Fibroblast of skin of left quadriceps (primary cell): ENCODE measurements around the gene HDDC2.
"Not testable (repeated sequence)": the region's sequence is repeated elsewhere in the genome, so short reads cannot be mapped to it uniquely, and the experiment has no call there.

Experiments used
- DNase-seq, 2 experiments: peaks; one replicate each; pipeline ENCODE4 v3.0.0-alpha.2; 2013; ENCODE audit warnings: low read depth in 2 of 2

HDDC2 gene

GRCh38 chr6:125307150-125307838 lies 5.5 kb upstream of the HDDC2 start:
- DNase-seq: no peak

DNA sequence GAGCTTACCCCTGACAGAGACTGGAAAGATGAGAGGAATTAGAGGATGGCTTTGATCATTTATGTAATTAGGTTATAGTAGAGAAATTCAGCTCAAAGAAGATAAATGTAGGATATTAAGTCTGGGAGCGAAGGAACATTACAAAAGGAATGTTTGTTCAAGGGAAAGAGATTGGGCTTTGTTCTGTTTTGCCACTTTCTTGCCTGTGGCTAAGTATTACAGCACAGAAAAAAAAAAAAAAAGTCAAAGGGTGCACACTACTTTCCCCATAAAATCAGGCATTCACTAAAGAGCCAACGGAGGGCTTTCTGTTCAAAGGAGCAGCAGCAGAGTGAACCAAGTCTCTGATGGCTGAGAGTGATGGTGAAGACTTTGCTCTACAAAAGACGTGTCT lies 5.0 kb upstream of the HDDC2 start:
- no peak for DNase-seq

- DNase-seq: no peak
These were observed 3.3 kb upstream of the HDDC2 start for GRCh38 chr6:125304970-125305660.

DNA sequence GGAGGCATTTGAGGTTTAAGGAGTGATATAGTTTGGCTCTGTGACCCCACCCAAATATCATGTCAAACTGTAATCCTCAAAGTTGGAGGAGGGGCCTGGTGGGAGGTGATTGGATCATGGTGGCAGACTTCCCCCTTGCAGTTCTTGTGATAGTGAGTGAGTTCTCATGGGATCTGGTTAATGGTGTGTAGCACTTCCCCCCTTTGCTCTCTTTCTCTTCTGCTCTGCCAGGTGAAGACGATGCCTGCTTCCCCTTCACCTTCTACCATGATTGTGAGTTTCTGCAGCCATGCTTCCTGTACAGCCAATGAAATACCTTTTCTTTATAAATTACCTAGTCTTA lies 1.7 kb upstream of the HDDC2 start:
- no peak for DNase-seq

- peak in 1 of 2 experiments; percentile 14 for DNase-seq
These were observed 1.2 kb upstream of the HDDC2 start for GRCh38 chr6:125302840-125303511.

DNA sequence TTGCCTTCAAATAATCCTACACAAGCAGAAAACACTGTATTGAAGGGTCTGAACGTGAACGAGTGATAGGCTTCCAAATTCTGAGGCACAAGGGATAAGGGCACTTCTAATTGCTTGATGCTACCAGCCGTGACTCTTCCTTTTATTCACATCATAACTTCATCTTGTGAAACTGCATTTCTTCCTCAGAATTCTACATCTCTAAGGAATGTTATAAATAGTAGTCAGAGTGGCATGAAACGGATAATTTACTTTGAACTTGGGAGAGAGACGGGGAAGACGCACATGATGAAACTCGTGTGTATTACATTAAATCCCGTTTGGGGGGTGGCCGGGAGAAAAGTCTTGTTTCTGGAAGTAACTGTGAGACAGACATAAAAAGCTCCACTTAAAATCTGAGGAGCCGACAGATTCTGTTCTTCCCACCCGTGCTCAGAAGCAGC lies 754 bp downstream of the HDDC2 start:
- peak in 1 of 2 experiments; percentile 14 for DNase-seq

DNA sequence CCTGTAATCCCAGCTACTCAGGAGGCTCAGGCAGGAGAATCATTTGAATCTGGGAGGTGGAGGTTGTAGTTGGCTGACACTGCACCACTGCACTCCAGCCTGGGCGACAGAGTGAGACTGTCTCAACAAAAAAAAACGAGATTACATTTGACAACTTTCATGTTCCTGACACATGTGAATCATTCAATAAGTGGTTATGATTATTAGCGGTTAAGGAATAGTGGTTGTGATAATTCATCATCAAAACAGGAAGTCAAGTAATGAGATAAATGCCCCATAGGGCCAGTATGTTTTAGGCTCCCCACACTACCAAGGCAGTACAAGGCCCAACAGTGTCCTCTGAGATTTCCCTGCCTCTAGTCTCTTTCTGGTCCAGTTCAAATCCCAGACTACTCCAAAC lies 2.5 kb downstream of the HDDC2 start:
- no peak for DNase-seq

- no peak for DNase-seq
These were observed 5.3 kb downstream of the HDDC2 start for GRCh38 chr6:125296471-125296870.

- no peak for DNase-seq
These were observed 6.8 kb downstream of the HDDC2 start for GRCh38 chr6:125294925-125295324.

DNA sequence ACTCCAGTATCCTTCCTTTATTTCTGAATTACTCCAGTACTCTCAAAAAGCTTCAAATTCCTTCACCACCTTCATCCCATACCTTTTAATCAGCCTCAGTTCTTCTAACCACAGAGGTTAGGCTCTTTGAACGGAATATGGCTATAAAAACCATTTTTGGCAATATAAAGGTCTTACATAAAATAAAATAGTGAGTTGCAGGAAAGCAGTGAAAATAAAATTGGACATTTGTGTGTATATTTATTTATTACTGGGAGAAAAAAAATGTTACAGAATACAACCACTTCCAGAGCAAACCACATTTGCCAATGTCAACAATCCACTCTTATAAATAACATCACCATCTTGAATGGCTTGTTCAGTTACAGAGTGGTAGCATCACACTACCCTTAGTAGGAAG lies 7.7 kb downstream of the HDDC2 start:
- DNase-seq: no peak

GRCh38 chr6:125293587-125293986 lies 8.2 kb downstream of the HDDC2 start:
- DNase-seq: no peak

DNA sequence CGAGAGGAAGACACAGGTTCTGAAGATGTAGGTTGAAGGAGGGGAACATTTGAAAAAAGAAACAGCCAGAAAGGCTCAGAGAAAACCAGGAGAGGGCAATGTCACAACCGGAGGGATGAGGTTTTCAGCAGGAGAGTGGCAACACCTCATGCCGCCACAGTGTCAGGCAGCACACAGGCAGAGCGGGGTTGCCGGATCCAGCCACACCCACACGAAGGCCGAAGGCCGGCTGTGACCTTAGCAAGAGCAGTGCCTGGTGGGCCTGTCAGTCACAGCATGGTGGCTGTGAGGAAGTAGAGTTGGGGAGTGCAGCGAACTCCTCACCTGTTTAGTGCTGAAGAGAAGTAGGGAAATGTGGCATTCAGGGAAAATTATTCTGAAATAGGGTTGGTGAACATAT lies 14.0 kb downstream of the HDDC2 start:
- no peak for DNase-seq

DNA sequence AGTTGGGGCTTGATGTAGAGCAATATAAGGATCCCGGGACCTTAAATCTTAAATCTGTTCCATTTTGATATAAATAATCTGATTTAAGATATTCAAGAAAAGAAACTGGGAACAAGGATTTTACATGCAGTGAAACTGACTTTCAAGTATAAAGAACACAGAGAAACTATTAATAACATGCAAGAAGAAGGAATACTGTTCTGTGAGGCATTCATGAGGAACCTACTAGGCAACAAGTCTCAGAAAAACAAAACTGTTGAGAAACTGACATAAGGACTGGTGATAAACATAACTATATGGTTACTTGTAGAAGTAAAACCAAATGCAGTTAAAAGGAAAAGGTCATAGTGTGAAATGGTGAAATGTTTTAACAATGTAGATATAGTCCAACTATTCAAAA lies 15.8 kb downstream of the HDDC2 start:
- no peak for DNase-seq

GRCh38 chr6:125285353-125285752 lies 16.4 kb downstream of the HDDC2 start:
- no peak for DNase-seq

- not testable (repeated sequence) for DNase-seq
These were observed 19.3 kb downstream of the HDDC2 start for GRCh38 chr6:125282470-125282869.

GRCh38 chr6:125280370-125281035 lies 21.3 kb downstream of the HDDC2 start:
- DNase-seq: not testable (repeated sequence)

DNA sequence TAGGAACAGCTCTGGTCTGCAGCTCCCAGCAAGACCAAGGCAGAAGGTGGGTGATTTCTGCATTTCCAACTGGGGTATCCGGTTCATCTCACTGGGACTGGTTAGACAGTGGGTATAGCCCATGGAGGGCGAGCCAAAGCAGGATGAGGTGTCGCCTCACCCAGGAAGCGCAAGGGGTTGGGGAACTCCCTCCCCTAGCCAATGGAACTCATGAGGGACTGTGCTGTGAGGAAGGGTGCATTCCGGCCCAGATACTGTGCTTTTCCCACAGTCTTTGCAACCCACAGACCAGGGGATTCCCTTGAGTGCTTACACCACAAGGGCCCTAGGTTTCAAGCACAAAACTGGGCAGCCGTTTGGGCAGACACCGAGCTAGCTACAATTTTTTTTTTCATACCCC lies 21.8 kb downstream of the HDDC2 start:
- DNase-seq: no peak

GRCh38 chr6:125277838-125278237 lies 23.9 kb downstream of the HDDC2 start:
- DNase-seq: no peak

DNA sequence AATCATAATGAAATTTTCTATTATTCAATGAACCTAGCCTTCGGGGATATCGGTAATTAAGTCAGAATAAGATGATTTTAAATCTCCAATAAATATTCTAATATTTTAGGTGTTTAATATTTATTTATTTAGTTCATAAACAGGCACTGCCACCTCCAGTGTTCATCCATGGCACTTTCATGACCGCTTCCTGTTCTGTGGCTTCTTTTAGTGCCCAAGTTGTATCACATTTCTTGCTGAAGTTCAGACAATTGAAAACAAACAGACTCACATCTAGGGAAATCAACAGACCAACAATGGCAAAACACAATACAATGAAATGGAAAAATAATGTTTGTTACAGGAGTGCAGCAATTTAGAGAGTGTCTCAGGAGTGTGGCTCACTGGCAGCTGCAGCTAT lies 26.0 kb downstream of the HDDC2 start:
- no peak for DNase-seq

DNA sequence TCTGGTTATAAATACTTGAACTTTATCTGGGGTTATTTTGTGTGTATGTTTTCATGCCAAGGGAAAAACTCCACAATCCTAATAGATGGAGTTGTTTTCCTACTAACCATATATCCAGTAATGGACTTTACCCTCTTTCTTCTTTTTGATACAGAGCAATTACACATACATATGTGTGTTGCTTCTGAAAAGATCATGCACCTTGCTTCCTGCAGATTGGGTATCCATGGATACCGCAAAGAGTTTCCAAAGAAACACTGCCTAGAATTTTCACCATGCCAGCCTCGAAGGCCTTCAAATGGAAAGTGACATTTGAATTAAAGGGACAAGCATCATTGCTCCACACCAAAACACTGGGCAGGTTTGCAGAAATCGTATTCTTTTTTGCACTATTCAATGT lies 26.8 kb downstream of the HDDC2 start:
- DNase-seq: no peak

- DNase-seq: no peak
These were observed 27.8 kb downstream of the HDDC2 start for GRCh38 chr6:125273965-125274364.

- no peak for DNase-seq
These were observed 28.5 kb downstream of the HDDC2 start for GRCh38 chr6:125273251-125273650.
